GM12864 (cell line): Measurements from ENCODE around the gene PRKAR2B.

Experiments used
- DNase-seq: peaks from one replicate; pipeline ENCODE4 v3.0.0-alpha.2; 2011; ENCODE audit warnings: low read depth
- H3K4me3 ChIP-seq: 2 replicates; pipeline ENCODE4 v1.5.1; 2011; ENCODE audit warnings: mild to moderate bottlenecking, low read depth, low read length, control low read depth
- TF ChIP-seq, protein P1 (sequence below): IDR thresholded peaks from 2 replicates; pipeline ENCODE4 v1.5.1; 2011; ENCODE audit warnings: low read depth, mild to moderate bottlenecking, moderate library complexity, low read length, control low read depth, inconsistent platforms; ENCODE audit errors: missing control alignments

The PRKAR2B gene

DNA sequence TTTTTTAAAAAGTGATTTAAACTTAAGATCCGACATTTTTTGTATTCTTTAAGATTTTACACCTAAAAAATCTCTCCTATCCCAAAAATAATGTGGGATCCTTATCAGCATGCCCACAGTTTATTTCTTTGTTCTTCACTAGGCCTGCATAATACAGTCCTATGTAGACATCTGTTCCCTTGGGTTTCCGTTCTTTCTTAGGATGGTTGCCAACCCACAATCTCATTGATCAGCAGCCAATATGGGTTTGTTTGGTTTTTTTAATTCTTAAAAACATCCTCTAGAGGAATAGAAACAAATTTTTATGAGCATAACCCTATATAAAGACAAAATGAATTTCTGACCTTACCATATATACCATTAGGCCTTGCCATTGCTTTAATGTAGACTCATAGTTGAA, 115.9 kb downstream of the PRKAR2B start:
- TF ChIP-seq, protein P1, sequence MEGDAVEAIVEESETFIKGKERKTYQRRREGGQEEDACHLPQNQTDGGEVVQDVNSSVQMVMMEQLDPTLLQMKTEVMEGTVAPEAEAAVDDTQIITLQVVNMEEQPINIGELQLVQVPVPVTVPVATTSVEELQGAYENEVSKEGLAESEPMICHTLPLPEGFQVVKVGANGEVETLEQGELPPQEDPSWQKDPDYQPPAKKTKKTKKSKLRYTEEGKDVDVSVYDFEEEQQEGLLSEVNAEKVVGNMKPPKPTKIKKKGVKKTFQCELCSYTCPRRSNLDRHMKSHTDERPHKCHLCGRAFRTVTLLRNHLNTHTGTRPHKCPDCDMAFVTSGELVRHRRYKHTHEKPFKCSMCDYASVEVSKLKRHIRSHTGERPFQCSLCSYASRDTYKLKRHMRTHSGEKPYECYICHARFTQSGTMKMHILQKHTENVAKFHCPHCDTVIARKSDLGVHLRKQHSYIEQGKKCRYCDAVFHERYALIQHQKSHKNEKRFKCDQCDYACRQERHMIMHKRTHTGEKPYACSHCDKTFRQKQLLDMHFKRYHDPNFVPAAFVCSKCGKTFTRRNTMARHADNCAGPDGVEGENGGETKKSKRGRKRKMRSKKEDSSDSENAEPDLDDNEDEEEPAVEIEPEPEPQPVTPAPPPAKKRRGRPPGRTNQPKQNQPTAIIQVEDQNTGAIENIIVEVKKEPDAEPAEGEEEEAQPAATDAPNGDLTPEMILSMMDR: no peak
- no peak for DNase-seq
- H3K4me3 ChIP-seq: no peak overlapping the region

DNA sequence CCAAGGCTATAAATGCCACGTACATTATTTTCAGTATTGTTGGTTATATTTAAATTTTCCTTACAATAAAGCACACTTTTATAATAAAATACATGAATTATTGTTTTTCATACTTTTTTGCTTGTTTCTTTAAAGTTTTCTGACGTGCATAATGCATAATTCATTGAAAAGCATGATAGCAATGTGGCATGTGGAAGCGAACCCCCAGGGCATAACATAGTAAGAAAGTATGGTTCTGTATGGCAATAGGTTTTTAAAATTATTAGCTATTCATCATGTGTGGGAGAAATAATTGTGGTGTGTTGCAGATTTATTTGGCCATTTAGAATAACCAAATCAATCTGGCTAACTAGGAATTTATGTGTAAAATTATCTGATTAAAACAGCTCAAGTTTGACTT, 116.9 kb downstream of the PRKAR2B start:
- DNase-seq: no peak
- no peak overlapping the region for H3K4me3 ChIP-seq

DNA sequence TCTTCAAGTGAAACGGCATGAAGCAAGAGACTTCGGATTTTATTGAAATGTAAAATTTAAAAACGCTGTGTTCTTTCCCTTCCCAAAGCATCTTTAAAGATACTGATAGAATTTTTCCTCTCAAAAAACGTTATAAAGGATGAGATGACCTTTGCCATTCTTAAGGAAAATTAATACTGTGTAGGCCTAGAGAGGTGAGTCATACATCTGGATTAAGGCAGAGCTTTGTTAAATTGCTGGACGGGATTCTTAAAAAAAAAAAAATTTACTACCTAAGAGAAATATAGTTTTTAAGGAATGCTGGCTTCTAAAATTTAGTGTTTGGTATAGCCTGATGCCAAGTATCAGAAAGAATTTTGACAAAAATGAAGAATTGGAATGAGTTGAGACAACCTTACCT, 118.0 kb downstream of the PRKAR2B start:
- DNase-seq: no peak
- H3K4me3 ChIP-seq: no peak overlapping the region
- TF ChIP-seq, protein P1: no peak

More for the DNA sequence above, 116.9 kb downstream of the PRKAR2B start:
- TF ChIP-seq, protein P1: no peak

DNA sequence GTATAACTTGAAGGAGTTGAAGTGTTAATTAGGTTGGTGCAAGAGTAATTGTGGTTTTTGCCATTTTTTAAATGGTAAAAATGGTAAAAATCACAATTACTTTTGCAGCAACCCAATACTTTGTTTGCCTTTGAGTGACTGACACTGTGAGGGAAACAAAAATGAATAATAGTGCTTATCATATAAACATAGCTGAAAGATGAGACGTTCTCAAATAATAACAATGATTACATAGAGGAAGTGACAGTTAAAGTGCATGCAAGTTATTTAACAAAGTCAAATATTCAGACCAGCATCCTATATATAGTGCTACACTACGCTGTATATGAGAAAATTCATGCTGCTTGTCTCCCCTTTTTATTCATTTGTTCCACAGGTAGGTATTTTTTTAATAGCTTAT, 119.6 kb downstream of the PRKAR2B start:
- TF ChIP-seq, protein P1: no peak
- no peak for DNase-seq
- no peak overlapping the region for H3K4me3 ChIP-seq

DNA sequence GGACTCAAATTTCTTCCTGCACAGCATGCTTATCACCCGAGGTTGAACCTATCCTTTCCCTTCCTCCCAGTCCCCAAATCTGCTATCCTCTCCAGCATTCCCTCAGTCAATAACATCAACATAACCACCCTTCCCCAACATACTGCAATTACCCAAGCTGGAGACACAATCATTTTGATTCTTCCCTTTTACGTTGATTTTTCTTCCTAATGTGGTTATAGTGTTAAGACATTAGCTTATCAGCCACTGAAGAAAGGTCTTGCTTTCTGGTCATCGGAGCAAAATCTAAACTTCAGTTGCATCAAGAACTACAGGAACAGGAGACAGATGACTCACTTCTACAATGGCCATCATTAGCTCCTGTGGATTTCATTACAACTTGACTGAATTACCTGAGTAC, 120.8 kb downstream of the PRKAR2B start:
- DNase-seq: no peak
- TF ChIP-seq, protein P1: no peak
- H3K4me3 ChIP-seq: no peak overlapping the region

DNA sequence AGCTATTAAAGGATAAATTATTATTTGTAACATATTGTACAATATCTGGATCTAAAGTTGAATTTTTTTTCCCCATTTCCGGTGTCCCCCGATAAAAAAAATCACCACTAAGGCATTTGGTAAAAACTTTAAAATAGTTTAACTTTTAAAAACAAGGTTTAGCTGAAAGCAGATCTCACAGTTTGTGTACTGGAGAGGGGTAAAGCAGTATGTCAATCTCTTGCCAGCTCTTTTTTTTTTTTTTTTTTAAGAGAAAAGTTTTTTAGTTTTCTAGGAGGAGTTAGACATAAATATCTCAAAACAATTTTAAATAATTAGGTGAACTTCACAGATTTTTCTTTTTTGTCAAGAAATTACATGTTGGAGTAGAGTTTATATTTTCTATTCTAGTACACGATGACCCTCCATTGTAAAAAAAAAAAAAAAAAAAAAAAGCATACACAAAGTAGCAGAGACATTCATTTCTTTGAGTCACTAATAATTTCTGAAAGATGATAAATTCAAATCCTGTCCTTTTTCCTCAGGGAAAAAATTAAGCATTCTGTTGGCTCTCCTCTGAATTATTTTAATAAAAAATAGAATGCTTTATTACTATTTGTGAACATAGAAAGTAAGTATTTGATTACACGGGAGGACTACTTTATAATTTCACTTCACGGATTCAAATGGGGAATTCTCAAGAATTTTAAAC, 122.4 kb downstream of the PRKAR2B start:
- TF ChIP-seq, protein P1: no peak
- no peak for DNase-seq
- no peak overlapping the region; the same call in 1 of the 2 replicates for H3K4me3 ChIP-seq

DNA sequence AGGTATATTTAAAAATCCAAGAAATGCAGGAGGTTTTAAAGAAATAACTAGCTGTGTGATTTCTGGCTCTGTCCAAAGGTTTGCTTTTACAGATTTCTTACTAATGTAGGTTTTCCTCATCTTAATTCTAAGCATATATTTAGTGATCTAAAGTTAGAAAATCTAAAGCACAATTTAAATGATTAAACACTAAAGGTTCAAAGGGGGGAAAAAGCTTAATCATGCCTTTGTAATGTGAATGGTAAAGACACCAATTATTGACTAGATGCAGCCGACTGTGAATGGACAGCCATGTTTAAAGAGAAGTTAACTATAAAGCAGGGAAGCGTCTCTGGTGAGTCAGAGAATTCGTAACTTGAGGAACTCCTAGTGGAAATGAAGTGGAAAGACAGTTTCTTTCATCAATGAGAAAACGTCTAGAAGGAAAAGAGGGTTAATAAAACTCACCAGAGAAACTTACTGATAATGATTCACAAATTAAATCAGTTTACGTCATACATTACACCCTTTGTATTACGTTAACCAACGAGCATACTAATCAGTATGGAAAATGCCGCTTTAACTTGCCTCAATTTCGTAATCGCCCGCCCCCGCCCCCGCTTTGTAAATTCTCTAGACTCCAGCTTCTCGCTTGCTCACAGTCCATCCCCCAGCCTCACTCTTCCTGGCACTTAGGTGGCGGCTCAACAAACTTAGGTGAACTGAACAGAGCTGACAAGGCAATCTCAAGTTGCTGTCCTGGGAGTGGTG, 123.2 kb downstream of the PRKAR2B start:
- peak overlapping the region; percentile 57 for H3K4me3 ChIP-seq
- TF ChIP-seq, protein P1: peak; percentile 12
- DNase-seq: no peak
